Kasumi-1 (cell line): ENCODE measurements around the gene BMAL1.
"Not testable (repeated sequence)": the region's sequence is repeated elsewhere in the genome, so short reads cannot be mapped to it uniquely, and the experiment has no call there.

Experiments used
- DNase-seq, 2 experiments: peaks; one replicate each; lab custom pipeline; 2025; lab: John Stamatoyannopoulos, UW

BMAL1 gene

DNA sequence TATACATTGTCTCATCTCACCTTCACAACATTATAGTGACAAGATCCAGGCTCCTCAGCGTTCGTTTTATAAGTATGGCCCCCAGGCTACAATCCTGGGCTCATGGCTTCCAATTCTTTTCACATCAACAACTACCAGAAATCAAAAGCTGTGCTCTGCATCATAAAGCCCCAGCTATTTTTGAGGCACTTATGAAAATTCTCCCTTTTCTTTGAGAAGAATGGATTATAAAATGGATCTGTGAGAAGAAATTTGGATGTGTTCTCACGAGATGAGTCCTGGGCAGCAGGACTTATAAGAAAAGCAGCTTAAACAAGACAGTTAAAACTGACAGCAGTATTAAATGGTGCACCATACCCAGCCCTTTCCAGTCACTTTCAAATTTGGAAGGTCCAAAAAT lies 105.2 kb downstream of the BMAL1 start:
- no peak for DNase-seq

DNA sequence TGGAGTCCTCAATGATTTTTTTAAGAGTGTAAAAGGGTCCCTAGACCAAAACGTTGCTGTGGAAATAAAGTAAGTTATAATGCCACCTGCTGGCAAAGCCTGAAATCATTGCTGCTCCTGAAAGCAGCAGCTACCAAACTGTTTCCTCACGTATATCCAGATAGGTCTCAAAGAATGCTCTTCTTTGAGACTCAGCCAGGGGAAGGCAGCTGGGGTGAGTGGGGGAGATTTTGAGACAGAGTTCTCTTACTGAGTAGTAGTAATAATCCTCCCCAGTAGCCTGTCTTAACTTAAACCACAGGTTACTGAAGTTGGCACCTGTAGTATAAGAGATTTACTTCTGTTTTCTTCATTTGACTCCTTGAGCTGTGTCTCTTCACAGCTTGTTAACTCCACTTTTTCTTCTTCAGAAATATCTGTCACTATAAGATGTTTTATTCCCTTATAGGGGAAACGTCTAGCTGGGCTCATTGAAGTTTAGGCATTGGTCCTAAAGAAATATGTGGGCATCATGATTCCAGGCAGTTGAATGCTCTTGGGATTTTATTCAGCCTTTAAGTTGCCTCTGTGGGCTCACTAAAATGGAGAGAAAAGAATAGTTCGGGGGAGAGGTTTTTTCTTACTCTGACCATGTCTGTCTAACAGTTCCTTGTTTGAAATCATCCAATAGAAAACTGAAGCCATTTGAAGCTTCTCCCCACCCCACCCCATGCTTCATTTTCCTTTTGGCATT lies 107.5 kb downstream of the BMAL1 start:
- DNase-seq = peak; percentile 74 to 78

DNA sequence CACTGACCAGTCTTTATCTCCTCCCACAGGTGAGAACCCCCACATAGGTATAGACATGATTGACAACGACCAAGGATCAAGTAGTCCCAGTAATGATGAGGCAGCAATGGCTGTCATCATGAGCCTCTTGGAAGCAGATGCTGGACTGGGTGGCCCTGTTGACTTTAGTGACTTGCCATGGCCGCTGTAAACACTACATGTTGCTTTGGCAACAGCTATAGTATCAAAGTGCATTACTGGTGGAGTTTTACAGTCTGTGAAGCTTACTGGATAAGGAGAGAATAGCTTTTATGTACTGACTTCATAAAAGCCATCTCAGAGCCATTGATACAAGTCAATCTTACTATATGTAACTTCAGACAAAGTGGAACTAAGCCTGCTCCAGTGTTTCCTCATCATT lies 109.0 kb downstream of the BMAL1 start:
- no peak for DNase-seq

DNA sequence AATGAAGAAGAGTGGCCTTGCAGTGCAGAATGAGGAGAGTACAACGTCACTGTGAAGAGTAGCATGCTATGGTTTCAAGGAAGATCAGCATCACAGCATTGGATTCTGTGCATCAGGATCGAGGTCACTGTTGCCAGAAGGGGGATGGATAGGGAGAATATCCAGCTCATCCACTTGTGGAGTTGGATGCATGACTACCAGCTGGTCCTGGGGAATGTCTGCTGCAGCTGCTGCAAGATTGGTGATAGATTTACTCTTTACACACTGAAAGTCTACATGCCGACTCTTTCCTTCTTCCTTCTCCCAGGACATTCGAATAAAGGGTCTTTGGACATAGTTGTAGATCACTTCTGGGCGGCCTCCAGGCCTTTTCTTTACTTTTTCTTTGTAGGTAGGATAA lies 111.2 kb downstream of the BMAL1 start:
- DNase-seq = no peak

DNA sequence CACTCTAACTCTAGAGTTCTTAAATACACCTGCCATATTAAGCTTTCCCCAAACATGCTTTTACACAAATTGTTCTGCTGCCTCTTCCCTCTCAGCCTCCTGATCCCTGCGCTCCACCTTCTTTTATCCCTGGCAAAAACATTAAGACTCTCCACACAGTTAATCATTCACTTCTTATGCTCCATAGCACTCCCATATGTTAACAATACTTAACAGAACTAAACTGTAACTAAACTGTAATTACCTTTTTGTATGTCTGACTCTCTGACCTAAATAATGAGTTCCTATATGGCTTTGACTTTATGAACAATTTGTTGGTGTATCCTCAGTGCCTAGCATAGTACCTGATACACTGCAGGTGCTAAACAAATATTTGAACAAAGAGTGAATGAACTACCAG lies 113.6 kb downstream of the BMAL1 start:
- no peak for DNase-seq

DNA sequence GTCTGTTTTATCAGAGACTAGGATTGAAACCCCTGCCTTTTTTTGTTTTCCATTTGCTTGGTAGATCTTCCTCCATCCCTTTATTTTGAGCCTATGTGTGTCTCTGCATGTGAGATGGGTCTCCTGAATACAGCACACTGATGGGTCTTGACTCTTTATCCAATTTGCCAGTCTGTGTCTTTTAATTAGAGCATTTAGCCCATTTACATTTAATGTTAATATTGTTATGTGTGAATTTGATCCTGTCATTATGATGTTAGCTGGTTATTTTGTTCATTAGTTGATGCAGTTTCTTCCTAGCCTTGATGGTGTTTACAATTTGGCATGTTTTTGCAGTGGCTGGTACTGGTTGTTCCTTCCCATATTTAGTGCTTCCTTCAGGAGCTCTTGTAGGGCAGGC lies 120.7 kb downstream of the BMAL1 start:
- DNase-seq = not testable (repeated sequence)

DNA sequence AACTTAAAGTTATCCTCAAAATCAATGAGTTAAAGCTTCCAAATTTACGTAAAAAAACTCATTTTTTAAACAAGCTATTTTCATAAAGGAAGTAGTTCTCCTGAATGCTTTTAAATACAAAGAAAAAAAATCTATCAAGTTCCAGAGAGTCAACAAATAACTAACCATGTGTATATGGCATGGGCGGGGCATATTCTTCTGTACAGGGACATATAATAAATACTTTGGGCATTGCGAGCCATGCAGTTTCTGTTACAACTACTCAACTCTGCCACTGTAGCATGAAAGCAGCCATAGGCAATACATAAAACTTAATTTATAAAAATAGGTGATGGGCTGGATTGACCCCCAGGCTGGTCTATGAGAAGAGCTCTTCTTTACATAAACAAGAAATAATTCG lies 127.6 kb downstream of the BMAL1 start:
- DNase-seq = no peak

DNA sequence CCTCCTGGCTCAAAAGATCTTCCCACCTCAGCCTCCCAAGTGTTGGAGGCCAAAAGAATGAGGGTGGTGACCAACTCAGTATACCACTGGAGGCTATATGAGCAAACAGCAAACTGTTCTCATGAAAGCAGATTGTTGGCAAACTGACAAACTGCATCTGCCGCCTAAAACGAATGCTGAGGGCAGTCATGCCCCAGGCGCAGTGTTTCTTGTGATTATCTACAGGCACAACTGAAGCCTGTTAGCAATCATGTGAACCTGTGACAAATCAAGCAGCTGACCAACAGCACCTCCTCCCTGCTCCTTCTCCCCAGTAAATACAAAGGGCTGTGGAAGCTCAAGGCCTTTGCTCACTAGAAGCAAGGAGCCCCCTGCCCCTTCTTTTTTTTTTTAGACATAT lies 137.6 kb downstream of the BMAL1 start:
- no peak for DNase-seq

DNA sequence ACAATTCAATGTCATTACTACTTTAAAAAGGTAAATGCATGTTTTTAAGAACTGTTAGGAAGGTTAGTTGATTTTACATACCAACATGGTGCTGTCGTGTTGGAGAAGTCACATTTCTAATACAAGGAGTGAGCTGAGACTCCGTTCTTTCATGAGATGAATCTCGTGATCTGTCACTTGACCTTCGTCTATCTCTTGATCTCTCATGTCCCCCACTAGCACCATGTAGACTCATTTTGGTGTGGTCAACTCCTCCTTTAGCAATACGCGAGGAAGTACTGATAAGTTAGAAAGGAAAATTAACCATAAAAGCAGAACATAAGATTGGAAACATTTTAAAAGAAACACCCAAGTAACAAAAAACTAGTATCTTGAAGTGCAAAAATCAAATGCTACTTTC lies 144.0 kb downstream of the BMAL1 start:
- DNase-seq = no peak

DNA sequence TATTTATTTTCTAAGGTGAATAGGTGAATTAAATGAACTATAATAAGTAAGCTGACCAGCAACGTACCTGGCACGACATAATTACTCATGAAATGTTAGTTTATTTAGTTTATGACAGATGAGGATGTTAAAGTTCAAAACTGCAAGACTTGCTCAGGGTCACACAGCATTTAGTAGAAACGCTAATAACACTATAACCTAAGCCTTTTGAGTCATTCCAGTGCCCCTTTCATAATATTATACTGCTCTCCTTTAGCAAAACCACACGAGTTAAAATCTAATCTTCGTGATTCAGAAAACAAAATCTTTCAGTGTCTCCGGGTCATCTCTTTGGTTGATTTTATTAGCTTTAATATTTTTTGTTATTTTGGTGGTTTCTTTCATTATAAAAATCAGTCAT lies 145.8 kb downstream of the BMAL1 start:
- DNase-seq = no peak

DNA sequence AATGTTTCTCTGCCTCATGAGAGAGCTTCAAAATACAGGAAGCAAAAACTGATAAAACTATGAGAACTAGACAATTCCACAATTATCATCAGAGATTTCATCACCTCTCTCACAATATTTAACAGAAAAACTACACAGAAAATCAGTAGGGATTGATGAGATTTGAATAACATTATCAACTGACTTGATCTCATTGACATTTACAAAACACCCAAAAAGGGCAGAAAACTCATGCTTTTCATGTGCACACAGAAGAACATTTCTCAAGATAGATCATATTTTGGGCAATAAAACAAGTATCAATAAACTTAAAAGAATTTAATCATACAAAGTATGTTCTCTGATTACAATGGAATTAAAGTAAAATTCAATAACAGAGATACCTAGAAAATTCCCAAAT lies 149.8 kb downstream of the BMAL1 start:
- DNase-seq = no peak

DNA sequence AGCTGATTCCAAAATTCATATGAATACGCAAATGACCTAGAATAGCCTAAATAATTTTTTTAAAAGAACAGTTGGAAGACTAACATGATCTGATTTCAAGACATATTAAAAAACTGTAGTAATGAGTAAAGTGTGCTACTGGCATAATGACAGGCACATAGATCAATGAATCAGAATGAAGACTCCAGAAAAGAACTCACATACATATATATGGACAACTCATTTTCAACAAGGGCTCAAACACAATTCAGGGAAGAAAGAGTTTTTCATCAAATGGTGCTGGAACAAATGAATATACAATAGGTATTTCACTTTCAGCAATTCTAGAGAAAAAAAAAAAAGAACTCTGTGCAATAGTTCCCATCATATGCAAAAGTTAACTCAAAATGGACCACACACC lies 151.7 kb downstream of the BMAL1 start:
- no peak for DNase-seq

DNA sequence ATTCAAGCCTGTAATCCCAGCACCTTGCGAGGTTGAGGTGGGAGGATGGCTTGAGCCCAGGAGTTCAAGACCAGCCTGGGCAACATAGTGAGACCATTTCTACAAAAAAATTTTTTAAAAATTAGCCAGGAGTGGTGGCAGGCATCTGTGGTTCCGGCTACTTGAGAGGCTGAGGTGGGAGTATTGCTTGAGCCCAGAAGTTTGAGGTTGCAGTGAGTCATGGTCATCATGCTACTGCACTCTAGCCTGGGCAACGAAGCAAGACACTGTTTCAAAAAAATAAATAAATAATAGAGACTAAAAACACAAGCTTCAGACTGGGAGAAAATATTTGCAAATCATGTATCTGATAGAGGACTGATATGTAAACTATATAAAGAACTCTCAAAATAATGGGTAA lies 152.2 kb downstream of the BMAL1 start:
- DNase-seq = no peak

DNA sequence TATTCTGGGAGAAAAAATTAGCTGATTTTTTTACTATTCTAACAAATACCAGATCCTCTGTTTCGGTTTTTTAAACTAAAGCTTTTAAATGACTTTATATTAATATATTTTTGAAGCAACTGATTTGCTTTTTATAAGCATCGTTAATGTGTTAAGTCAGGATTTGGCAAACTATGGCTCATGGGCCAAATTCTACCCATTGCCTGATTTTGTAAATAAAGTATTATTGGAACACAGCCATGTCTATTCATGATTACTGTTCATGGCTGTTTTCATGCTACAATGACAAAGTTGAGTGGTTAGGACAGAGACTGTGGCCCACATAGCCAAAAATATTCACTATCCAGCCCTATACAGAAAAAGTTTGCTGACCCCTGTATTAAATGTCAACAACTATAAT lies 155.8 kb downstream of the BMAL1 start:
- no peak for DNase-seq

DNA sequence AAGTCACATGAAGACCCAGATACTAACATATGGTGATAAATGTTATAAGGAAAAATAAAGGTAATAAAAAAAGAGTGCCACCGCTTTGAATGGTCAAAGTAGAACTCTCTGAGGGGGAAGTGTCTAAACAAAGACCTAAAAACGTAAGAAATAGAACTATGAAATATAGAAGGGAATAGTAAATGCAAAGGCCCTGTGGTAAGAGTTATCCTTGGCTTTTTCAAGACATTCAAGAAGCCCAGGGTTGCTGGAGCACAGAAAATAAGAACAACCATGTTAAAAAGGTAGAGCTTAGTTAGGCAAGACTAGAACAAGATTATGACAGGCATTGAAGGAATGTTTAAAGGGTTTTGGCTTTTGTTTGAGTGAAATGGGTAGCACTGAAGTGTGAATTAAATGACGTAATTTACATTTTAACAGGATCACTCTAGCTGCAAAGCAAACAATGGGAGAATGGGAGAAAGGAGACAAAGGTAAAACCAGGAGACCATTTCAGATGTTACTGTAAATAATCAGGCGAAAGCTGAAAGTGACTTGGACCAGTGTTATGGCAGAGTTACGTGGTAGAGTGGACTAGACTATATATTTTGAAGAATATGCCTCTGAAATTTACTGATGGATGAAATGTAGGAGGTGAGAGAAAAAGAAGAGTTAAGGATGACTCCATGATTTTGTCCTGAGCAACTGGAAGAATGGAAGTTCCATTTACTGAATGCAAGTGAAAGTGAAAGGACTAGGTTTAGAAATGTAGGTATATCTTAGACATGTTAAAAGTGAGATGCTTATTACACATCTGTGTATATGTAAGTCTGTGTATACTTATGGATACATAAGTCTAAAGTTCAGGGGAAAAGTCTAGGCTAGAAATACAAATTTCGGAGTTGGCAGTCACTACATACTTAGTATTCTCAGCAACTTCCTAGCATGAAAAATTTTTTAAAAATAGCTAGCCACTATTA lies 156.9 kb downstream of the BMAL1 start:
- DNase-seq = no peak

DNA sequence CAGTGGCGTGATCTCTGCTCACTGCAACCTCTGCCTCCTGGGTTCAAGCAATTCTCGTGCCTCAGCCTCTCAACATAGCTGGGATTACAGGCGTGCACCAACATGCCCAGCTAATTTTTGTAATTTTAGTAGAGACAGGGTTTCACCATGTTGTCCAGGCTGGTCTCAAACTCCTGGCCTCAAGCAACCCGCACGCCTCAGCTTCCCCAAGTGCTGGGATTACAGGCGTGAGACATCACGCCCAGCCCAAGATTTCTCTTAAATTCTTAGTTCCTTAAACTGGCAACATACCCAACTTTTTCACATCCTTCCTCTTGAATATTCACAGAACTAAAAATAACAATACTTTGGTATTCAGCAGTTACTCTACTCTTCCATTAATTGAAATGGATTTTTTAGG lies 159.2 kb downstream of the BMAL1 start:
- DNase-seq = peak; percentile 17 to 24
